HepG2 (cell line): ENCODE data around the gene ASGR1. TPM values are rescaled to one million over a fixed set of nuclear protein-coding genes. Genes with fewer than 3 reads are reported as not detected.
A peak's percentile ranks its signal among the peaks of the same experiment; 100 is the strongest.

Experiments
- FOXJ3 ChIP-seq: sonication (generic); formaldehyde crosslinking; IDR thresholded peaks from 2 replicates; pipeline ENCODE4 v1.4.0; 2020; ENCODE audit warnings: missing genetic modification reagents, mild to moderate bottlenecking, borderline replicate concordance
- MZF1 ChIP-seq: sonication (generic); formaldehyde crosslinking; IDR thresholded peaks from 2 replicates; pipeline ENCODE4 v1.8.1; 2023; ENCODE audit warnings: mild to moderate bottlenecking, missing genetic modification reagents, borderline replicate concordance
- POLR2A ChIP-seq, 2 experiments: IDR thresholded peaks; 2 replicates each; pipeline ENCODE4 v1.6.1; 2011; ENCODE audit warnings: low read depth in 2 of 2, low read length in 2 of 2, mild to moderate bottlenecking in 1 of 2, moderate library complexity in 1 of 2; ENCODE audit not compliant: insufficient read depth in 1 of 2
- RBM22 ChIP-seq: fragments of 200-400 bp; formaldehyde crosslinking; optimal IDR thresholded peaks from 2 replicates; pipeline ENCODE3; 2017; ENCODE audit warnings: mild to moderate bottlenecking, low read length, moderate library complexity
- RNF2 ChIP-seq: fragments of 450-650 bp; conservative IDR thresholded peaks from 2 replicates; pipeline ENCODE4 v1.6.1; 2016; ENCODE audit warnings: low read depth
- SP2 ChIP-seq: sonication (generic); formaldehyde crosslinking; IDR thresholded peaks from 2 replicates; pipeline ENCODE4 v1.5.1; 2020; ENCODE audit warnings: mild to moderate bottlenecking, missing genetic modification reagents
- ZFX ChIP-seq: sonication (generic); formaldehyde crosslinking; IDR thresholded peaks from 2 replicates; pipeline ENCODE4 v1.4.0; 2020; ENCODE audit warnings: mild to moderate bottlenecking, low read depth, missing genetic modification reagents, moderate library complexity
- ZNF34 ChIP-seq: sonication (generic); formaldehyde crosslinking; IDR thresholded peaks from 2 replicates; pipeline ENCODE4 v1.4.0; 2020; ENCODE audit warnings: mild to moderate bottlenecking, missing genetic modification reagents, borderline replicate concordance
- ZNF644 ChIP-seq: IDR thresholded peaks from 2 replicates; pipeline ENCODE4 v1.6.1; 2016; ENCODE audit warnings: low read depth
- ZNF674 ChIP-seq: sonication (generic); formaldehyde crosslinking; IDR thresholded peaks from 2 replicates; pipeline ENCODE4 v1.5.0; 2020; ENCODE audit warnings: low read depth, mild to moderate bottlenecking, missing genetic modification reagents
- ZNF792 ChIP-seq: IDR thresholded peaks from 2 replicates; pipeline ENCODE4 v1.6.1; 2016
- ZNF850 ChIP-seq: sonication (generic); formaldehyde crosslinking; conservative IDR thresholded peaks from 2 replicates; pipeline ENCODE4 v1.9.0; 2021; ENCODE audit warnings: mild to moderate bottlenecking, missing genetic modification reagents
- polyA plus RNA-seq, 8 experiments: library from polyadenylated mRNA; depleted of rRNA in 3 of 8; stranded (reverse) in 7 of 8; unstranded in 1 of 8; fragments of >200 nt; fragmentation: Illumina TruSeq in 4 of 8; extraction: Trizol in 4 of 8; gene quantifications; 2 replicates each; pipeline versions ENCODE4 v1.2.1 to v1.2.3, GENCODE V29; 2011 to 2016; ENCODE audit warnings: low read depth in 4 of 8, missing spikeins in 1 of 8, mixed read lengths in 1 of 8; ENCODE audit not compliant: insufficient read depth in 1 of 8
- total RNA-seq, 5 experiments: library from RNA; depleted of rRNA; stranded (reverse); fragments of >200 nt; fragmentation: Illumina TruSeq; extraction: Trizol; gene quantifications; 2 replicates each; pipeline ENCODE4 v1.2.3, GENCODE V29; 2016; ENCODE audit warnings: low read depth in 1 of 5
- TF ChIP-seq, protein P1 (sequence below): sonication (generic); formaldehyde crosslinking; IDR thresholded peaks from 2 replicates; pipeline ENCODE4 v1.9.0; 2021; ENCODE audit warnings: mild to moderate bottlenecking, missing genetic modification reagents
- TF ChIP-seq, protein P2 (sequence below): sonication (generic); formaldehyde crosslinking; IDR thresholded peaks from 2 replicates; pipeline ENCODE4 v1.5.0; 2020; ENCODE audit warnings: mild to moderate bottlenecking, missing genetic modification reagents, moderate library complexity
- TF ChIP-seq, protein P3 (sequence below): sonication (generic); formaldehyde crosslinking; IDR thresholded peaks from 2 replicates; pipeline ENCODE4 v1.4.0; 2020; ENCODE audit warnings: missing genetic modification reagents
- TF ChIP-seq, protein P4 (sequence below): sonication (generic); formaldehyde crosslinking; IDR thresholded peaks from 2 replicates; pipeline ENCODE4 v1.4.0; 2020; ENCODE audit warnings: mild to moderate bottlenecking, missing genetic modification reagents
- TF ChIP-seq, protein P5 (sequence below): sonication (generic); formaldehyde crosslinking; IDR thresholded peaks from 2 replicates; pipeline ENCODE4 v1.4.0; 2020; ENCODE audit warnings: mild to moderate bottlenecking, missing genetic modification reagents

The ASGR1 gene
- total and polyA plus RNA-seq, 2 of the 13 experiments (the other 11 are each of a cell fraction or from before 2014, with no cell fraction given), result 353 to 796 TPM

DNA sequence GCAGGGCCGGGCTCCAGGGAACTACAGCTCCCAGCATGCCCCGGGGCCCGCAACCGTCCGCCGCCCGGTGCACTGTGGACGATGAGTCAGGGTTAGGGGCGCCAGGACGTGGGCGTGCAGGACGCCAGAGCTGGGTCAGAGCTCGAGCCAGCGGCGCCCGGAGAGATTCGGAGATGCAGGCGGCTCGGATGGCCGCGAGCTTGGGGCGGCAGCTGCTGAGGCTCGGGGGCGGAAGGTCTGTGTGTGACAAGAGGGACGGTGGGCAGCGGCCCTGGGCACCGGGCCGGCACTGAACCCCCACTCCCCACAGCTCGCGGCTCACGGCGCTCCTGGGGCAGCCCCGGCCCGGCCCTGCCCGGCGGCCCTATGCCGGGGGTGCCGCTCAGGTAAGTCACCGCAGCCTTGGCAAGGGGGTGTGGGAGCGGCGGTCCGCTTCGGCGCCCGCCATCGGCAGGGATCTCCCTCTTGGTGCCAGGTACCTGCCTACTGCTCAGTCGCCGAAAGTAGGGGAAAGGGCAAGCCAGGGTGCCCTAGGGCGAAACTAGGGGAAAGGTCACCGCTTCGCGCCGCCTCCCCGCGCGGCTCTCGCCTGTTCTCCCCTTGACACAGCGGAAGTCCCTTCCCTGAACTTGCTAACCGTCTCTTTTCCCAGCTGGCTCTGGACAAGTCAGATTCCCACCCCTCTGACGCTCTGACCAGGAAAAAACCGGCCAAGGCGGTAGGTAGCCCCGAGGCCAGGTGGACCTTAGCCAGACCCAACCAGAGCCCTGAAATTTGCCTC is 40.8 kb upstream of the ASGR1 start, which contains the start of the genes ACADVL and DLG4 (continued):
- TF ChIP-seq RNF2, result no peak
- peak; percentile 88 to 94 for TF ChIP-seq POLR2A (IDR thresholded peaks at IDR 0.05; ENCODE audit: insufficient read depth in 1 of 2, low read depth in 2 of 2, low read length in 2 of 2)
- no peak for TF ChIP-seq ZNF674 (CRISPR knock-in tag)
- TF ChIP-seq ZFX (CRISPR knock-in tag), result peak; percentile 80
- TF ChIP-seq, protein P1, sequence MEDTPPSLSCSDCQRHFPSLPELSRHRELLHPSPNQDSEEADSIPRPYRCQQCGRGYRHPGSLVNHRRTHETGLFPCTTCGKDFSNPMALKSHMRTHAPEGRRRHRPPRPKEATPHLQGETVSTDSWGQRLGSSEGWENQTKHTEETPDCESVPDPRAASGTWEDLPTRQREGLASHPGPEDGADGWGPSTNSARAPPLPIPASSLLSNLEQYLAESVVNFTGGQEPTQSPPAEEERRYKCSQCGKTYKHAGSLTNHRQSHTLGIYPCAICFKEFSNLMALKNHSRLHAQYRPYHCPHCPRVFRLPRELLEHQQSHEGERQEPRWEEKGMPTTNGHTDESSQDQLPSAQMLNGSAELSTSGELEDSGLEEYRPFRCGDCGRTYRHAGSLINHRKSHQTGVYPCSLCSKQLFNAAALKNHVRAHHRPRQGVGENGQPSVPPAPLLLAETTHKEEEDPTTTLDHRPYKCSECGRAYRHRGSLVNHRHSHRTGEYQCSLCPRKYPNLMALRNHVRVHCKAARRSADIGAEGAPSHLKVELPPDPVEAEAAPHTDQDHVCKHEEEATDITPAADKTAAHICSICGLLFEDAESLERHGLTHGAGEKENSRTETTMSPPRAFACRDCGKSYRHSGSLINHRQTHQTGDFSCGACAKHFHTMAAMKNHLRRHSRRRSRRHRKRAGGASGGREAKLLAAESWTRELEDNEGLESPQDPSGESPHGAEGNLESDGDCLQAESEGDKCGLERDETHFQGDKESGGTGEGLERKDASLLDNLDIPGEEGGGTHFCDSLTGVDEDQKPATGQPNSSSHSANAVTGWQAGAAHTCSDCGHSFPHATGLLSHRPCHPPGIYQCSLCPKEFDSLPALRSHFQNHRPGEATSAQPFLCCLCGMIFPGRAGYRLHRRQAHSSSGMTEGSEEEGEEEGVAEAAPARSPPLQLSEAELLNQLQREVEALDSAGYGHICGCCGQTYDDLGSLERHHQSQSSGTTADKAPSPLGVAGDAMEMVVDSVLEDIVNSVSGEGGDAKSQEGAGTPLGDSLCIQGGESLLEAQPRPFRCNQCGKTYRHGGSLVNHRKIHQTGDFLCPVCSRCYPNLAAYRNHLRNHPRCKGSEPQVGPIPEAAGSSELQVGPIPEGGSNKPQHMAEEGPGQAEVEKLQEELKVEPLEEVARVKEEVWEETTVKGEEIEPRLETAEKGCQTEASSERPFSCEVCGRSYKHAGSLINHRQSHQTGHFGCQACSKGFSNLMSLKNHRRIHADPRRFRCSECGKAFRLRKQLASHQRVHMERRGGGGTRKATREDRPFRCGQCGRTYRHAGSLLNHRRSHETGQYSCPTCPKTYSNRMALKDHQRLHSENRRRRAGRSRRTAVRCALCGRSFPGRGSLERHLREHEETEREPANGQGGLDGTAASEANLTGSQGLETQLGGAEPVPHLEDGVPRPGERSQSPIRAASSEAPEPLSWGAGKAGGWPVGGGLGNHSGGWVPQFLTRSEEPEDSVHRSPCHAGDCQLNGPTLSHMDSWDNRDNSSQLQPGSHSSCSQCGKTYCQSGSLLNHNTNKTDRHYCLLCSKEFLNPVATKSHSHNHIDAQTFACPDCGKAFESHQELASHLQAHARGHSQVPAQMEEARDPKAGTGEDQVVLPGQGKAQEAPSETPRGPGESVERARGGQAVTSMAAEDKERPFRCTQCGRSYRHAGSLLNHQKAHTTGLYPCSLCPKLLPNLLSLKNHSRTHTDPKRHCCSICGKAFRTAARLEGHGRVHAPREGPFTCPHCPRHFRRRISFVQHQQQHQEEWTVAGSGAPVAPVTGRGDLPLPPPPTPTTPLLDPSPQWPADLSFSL (CRISPR knock-in tag), result no peak
- no peak for TF ChIP-seq ZNF34
- TF ChIP-seq FOXJ3 (CRISPR knock-in tag), result no peak
- TF ChIP-seq, protein P2, sequence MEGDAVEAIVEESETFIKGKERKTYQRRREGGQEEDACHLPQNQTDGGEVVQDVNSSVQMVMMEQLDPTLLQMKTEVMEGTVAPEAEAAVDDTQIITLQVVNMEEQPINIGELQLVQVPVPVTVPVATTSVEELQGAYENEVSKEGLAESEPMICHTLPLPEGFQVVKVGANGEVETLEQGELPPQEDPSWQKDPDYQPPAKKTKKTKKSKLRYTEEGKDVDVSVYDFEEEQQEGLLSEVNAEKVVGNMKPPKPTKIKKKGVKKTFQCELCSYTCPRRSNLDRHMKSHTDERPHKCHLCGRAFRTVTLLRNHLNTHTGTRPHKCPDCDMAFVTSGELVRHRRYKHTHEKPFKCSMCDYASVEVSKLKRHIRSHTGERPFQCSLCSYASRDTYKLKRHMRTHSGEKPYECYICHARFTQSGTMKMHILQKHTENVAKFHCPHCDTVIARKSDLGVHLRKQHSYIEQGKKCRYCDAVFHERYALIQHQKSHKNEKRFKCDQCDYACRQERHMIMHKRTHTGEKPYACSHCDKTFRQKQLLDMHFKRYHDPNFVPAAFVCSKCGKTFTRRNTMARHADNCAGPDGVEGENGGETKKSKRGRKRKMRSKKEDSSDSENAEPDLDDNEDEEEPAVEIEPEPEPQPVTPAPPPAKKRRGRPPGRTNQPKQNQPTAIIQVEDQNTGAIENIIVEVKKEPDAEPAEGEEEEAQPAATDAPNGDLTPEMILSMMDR (CRISPR knock-in tag), result 0 out of 2 replicates have a peak, but pooled peaks have one; percentile 8
- no peak for TF ChIP-seq ZNF644
- TF ChIP-seq, protein P3, sequence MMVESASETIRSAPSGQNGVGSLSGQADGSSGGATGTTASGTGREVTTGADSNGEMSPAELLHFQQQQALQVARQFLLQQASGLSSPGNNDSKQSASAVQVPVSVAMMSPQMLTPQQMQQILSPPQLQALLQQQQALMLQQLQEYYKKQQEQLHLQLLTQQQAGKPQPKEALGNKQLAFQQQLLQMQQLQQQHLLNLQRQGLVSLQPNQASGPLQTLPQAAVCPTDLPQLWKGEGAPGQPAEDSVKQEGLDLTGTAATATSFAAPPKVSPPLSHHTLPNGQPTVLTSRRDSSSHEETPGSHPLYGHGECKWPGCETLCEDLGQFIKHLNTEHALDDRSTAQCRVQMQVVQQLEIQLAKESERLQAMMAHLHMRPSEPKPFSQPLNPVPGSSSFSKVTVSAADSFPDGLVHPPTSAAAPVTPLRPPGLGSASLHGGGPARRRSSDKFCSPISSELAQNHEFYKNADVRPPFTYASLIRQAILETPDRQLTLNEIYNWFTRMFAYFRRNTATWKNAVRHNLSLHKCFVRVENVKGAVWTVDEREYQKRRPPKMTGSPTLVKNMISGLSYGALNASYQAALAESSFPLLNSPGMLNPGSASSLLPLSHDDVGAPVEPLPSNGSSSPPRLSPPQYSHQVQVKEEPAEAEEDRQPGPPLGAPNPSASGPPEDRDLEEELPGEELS, result no peak
- TF ChIP-seq, protein P4, sequence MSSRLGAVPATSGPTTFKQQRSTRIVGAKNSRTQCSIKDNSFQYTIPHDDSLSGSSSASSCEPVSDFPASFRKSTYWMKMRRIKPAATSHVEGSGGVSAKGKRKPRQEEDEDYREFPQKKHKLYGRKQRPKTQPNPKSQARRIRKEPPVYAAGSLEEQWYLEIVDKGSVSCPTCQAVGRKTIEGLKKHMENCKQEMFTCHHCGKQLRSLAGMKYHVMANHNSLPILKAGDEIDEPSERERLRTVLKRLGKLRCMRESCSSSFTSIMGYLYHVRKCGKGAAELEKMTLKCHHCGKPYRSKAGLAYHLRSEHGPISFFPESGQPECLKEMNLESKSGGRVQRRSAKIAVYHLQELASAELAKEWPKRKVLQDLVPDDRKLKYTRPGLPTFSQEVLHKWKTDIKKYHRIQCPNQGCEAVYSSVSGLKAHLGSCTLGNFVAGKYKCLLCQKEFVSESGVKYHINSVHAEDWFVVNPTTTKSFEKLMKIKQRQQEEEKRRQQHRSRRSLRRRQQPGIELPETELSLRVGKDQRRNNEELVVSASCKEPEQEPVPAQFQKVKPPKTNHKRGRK (CRISPR knock-in tag), result no peak
- TF ChIP-seq SP2 (CRISPR knock-in tag), result no peak
- TF ChIP-seq RBM22, result peak; percentile 21
- TF ChIP-seq ZNF850, result no peak
- TF ChIP-seq, protein P5, sequence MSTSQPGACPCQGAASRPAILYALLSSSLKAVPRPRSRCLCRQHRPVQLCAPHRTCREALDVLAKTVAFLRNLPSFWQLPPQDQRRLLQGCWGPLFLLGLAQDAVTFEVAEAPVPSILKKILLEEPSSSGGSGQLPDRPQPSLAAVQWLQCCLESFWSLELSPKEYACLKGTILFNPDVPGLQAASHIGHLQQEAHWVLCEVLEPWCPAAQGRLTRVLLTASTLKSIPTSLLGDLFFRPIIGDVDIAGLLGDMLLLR (CRISPR knock-in tag), result no peak
- TF ChIP-seq MZF1 (CRISPR knock-in tag), result no peak
- peak; percentile 31; the same call in 1 of the 2 replicates for TF ChIP-seq ZNF792 (CRISPR knock-in tag)
